HepG2 (cell line): Measurements from ENCODE around the gene HSCB. TPM values are rescaled to one million over a fixed set of nuclear protein-coding genes. Genes with fewer than 3 reads are reported as not detected.

Experiments used
- BCL6 ChIP-seq: IDR thresholded peaks from 2 replicates; pipeline ENCODE4 v1.6.1; 2016; ENCODE audit warnings: missing genetic modification reagents, missing compliant biosample characterization
- CAMTA2 ChIP-seq: sonication (generic); formaldehyde crosslinking; IDR thresholded peaks from 2 replicates; pipeline ENCODE4 v1.4.0; 2020; ENCODE audit warnings: mild to moderate bottlenecking, missing genetic modification reagents, borderline replicate concordance
- GFI1 ChIP-seq: sonication (generic); formaldehyde crosslinking; IDR thresholded peaks from 2 replicates; pipeline ENCODE4 v1.5.0; 2020; ENCODE audit warnings: missing genetic modification reagents, mild to moderate bottlenecking, borderline replicate concordance
- HNRNPL ChIP-seq: fragments of 200-400 bp; formaldehyde crosslinking; IDR thresholded peaks from 2 replicates; pipeline ENCODE4 v1.6.1; 2017; ENCODE audit warnings: mild to moderate bottlenecking, low read depth, low read length
- KDM2A ChIP-seq: sonication (generic); formaldehyde crosslinking; IDR thresholded peaks from 2 replicates; pipeline ENCODE4 v1.4.0; 2020; ENCODE audit warnings: low read depth, missing genetic modification reagents, borderline replicate concordance
- KLF16 ChIP-seq, 2 experiments: sonication (generic) in 1 of 2; formaldehyde crosslinking in 1 of 2; IDR thresholded peaks; 2 replicates each; pipeline versions ENCODE4 v1.6.1 to v1.8.0; 2016 to 2023; ENCODE audit warnings: missing genetic modification reagents in 2 of 2, missing compliant biosample characterization in 1 of 2
- NFKB2 ChIP-seq: sonication (generic); formaldehyde crosslinking; IDR thresholded peaks from 2 replicates; pipeline ENCODE4 v1.4.0; 2020; ENCODE audit warnings: missing genetic modification reagents, borderline replicate concordance
- NR2C2 ChIP-seq: sonication (generic); formaldehyde crosslinking; IDR thresholded peaks from 2 replicates; pipeline ENCODE4 v1.4.0; 2020; ENCODE audit warnings: missing genetic modification reagents, mild to moderate bottlenecking, moderate library complexity, borderline replicate concordance
- POLR2AphosphoS5 ChIP-seq: IDR thresholded peaks from 2 replicates; pipeline ENCODE4 v1.6.1; 2012; ENCODE audit warnings: low read depth, low read length
- TEAD3 ChIP-seq: optimal IDR thresholded peaks from 2 replicates; pipeline ENCODE3; 2016; ENCODE audit warnings: borderline replicate concordance
- THRA ChIP-seq: sonication (generic); formaldehyde crosslinking; IDR thresholded peaks from 2 replicates; pipeline ENCODE4 v1.4.0; 2020; ENCODE audit warnings: missing genetic modification reagents, borderline replicate concordance
- XRCC5 ChIP-seq: fragments of 200-400 bp; formaldehyde crosslinking; optimal IDR thresholded peaks from 2 replicates; pipeline ENCODE3; 2017; ENCODE audit warnings: mild to moderate bottlenecking, low read length
- ZNF496 ChIP-seq: sonication (generic); formaldehyde crosslinking; IDR thresholded peaks from 2 replicates; pipeline ENCODE4 v1.8.1; 2023; ENCODE audit warnings: mild to moderate bottlenecking, moderate library complexity, missing genetic modification reagents; ENCODE audit not compliant: insufficient replicate concordance
- ZNF510 ChIP-seq: sonication (generic); formaldehyde crosslinking; IDR thresholded peaks from 2 replicates; pipeline ENCODE4 v1.4.0; 2020; ENCODE audit warnings: low read depth, mild to moderate bottlenecking, missing genetic modification reagents
- ZNF543 ChIP-seq: sonication (generic); formaldehyde crosslinking; IDR thresholded peaks from 2 replicates; pipeline ENCODE4 v1.4.0; 2020; ENCODE audit warnings: mild to moderate bottlenecking, missing genetic modification reagents
- ZNF619 ChIP-seq: sonication (generic); formaldehyde crosslinking; IDR thresholded peaks from 2 replicates; pipeline ENCODE4 v1.4.0; 2020; ENCODE audit warnings: mild to moderate bottlenecking, missing genetic modification reagents
- polyA plus RNA-seq, 8 experiments: library from polyadenylated mRNA; depleted of rRNA in 3 of 8; stranded (reverse) in 7 of 8; unstranded in 1 of 8; fragments of >200 nt; fragmentation: Illumina TruSeq in 4 of 8; extraction: Trizol in 4 of 8; gene quantifications; 2 replicates each; pipeline versions ENCODE4 v1.2.1 to v1.2.3, GENCODE V29; 2011 to 2016; ENCODE audit warnings: low read depth in 4 of 8, missing spikeins in 1 of 8, mixed read lengths in 1 of 8; ENCODE audit not compliant: insufficient read depth in 1 of 8
- total RNA-seq, 5 experiments: library from RNA; depleted of rRNA; stranded (reverse); fragments of >200 nt; fragmentation: Illumina TruSeq; extraction: Trizol; gene quantifications; 2 replicates each; pipeline ENCODE4 v1.2.3, GENCODE V29; 2016; ENCODE audit warnings: low read depth in 1 of 5
- TF ChIP-seq, protein P1 (sequence below), 2 experiments: IDR thresholded peaks; 2 replicates each; pipeline ENCODE4 v1.6.1; 2011 to 2012; ENCODE audit warnings: low read length in 2 of 2, borderline replicate concordance in 1 of 2, low read depth in 1 of 2, mild to moderate bottlenecking in 1 of 2, moderate library complexity in 1 of 2
- TF ChIP-seq, protein P2 (sequence below): sonication (generic); formaldehyde crosslinking; conservative IDR thresholded peaks from 2 replicates; pipeline ENCODE4 v1.4.0; 2020; ENCODE audit warnings: mild to moderate bottlenecking, missing genetic modification reagents, moderate library complexity
- TF ChIP-seq, protein P3 (sequence below): sonication (generic); formaldehyde crosslinking; IDR thresholded peaks from 2 replicates; pipeline ENCODE4 v1.5.1; 2020; ENCODE audit warnings: missing genetic modification reagents, mild to moderate bottlenecking, borderline replicate concordance

The HSCB gene
- total and polyA plus RNA-seq, 2 of the 13 experiments (the other 11 are each of a cell fraction or from before 2014, with no cell fraction given): 15.4 to 20.9 TPM

DNA sequence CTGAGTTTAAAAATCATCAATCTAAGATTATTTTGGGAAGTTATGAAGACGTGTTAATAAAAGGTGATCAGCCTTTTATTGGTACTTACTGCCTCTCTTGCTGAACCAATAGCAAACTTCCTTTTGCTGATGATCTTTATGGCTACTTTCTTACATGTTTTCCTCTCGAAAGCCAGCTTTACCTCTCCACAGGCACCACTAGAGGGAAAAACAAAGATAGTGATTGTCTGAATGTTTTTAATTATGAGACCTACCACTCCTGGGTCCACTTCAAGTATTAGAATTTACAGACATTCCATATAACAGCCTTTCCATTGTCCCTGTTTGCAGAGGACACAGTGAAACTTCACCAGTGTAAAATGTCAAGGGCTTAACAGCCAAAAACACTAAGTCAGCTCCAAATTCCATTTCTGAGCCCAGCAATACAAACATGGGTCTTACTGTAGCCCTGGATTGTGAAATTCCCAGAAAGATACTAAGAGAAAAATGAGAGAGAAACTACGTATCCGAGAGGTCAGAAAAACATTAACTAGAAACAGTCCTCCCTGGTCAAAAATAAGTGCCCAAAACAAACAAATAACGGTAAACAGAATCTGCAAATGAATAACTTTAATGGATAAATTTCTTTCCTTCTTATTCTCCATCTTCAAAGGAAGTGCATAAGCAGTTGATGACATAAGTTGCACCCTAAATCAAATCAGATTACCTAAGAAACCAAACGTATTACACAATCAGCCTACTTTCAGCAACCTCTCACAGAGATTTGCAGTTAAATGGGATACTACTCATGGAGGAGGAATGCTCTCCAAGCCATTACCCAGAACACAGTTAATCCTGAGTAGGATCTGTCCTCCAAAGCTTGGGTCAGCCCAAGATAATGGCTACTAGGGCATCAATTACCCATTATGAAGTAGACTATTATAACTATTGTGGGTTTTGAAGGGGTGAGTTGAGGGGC is 29.7 kb upstream of the HSCB start (continued):
- TF ChIP-seq THRA (CRISPR knock-in tag) (0 out of 2 replicates have a peak, but pooled peaks have one; percentile 5), TEAD3 (CRISPR knock-in tag) (peak; percentile 53), CAMTA2 (CRISPR knock-in tag) (no peak), ZNF543 (peak; percentile 32; the same call in 1 of the 2 replicates), GFI1 (CRISPR knock-in tag) (peak; percentile 82), HNRNPL (no peak), KDM2A (CRISPR knock-in tag) (no peak), ZNF510 (CRISPR knock-in tag) (no peak), POLR2AphosphoS5 (no peak), NR2C2 (CRISPR knock-in tag) (peak; percentile 46; the same call in 1 of the 2 replicates), NFKB2 (CRISPR knock-in tag) (no peak), BCL6 (peak; percentile 34), ZNF496 (CRISPR knock-in tag) (no peak), ZNF619 (CRISPR knock-in tag) (no peak), XRCC5 (no peak), KLF16 (CRISPR knock-in tag; IDR thresholded peaks at IDR 0.05) (no peak; a peak in 1 of 4 replicates)
- TF ChIP-seq, protein P1, sequence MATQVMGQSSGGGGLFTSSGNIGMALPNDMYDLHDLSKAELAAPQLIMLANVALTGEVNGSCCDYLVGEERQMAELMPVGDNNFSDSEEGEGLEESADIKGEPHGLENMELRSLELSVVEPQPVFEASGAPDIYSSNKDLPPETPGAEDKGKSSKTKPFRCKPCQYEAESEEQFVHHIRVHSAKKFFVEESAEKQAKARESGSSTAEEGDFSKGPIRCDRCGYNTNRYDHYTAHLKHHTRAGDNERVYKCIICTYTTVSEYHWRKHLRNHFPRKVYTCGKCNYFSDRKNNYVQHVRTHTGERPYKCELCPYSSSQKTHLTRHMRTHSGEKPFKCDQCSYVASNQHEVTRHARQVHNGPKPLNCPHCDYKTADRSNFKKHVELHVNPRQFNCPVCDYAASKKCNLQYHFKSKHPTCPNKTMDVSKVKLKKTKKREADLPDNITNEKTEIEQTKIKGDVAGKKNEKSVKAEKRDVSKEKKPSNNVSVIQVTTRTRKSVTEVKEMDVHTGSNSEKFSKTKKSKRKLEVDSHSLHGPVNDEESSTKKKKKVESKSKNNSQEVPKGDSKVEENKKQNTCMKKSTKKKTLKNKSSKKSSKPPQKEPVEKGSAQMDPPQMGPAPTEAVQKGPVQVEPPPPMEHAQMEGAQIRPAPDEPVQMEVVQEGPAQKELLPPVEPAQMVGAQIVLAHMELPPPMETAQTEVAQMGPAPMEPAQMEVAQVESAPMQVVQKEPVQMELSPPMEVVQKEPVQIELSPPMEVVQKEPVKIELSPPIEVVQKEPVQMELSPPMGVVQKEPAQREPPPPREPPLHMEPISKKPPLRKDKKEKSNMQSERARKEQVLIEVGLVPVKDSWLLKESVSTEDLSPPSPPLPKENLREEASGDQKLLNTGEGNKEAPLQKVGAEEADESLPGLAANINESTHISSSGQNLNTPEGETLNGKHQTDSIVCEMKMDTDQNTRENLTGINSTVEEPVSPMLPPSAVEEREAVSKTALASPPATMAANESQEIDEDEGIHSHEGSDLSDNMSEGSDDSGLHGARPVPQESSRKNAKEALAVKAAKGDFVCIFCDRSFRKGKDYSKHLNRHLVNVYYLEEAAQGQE (IDR thresholded peaks at IDR 0.05; ENCODE audit: borderline replicate concordance in 1 of 2, low read depth in 1 of 2, low read length in 2 of 2): no peak
- TF ChIP-seq, protein P2, sequence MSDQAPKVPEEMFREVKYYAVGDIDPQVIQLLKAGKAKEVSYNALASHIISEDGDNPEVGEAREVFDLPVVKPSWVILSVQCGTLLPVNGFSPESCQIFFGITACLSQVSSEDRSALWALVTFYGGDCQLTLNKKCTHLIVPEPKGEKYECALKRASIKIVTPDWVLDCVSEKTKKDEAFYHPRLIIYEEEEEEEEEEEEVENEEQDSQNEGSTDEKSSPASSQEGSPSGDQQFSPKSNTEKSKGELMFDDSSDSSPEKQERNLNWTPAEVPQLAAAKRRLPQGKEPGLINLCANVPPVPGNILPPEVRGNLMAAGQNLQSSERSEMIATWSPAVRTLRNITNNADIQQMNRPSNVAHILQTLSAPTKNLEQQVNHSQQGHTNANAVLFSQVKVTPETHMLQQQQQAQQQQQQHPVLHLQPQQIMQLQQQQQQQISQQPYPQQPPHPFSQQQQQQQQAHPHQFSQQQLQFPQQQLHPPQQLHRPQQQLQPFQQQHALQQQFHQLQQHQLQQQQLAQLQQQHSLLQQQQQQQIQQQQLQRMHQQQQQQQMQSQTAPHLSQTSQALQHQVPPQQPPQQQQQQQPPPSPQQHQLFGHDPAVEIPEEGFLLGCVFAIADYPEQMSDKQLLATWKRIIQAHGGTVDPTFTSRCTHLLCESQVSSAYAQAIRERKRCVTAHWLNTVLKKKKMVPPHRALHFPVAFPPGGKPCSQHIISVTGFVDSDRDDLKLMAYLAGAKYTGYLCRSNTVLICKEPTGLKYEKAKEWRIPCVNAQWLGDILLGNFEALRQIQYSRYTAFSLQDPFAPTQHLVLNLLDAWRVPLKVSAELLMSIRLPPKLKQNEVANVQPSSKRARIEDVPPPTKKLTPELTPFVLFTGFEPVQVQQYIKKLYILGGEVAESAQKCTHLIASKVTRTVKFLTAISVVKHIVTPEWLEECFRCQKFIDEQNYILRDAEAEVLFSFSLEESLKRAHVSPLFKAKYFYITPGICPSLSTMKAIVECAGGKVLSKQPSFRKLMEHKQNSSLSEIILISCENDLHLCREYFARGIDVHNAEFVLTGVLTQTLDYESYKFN (CRISPR knock-in tag): peak; percentile 83
- TF ChIP-seq, protein P3, sequence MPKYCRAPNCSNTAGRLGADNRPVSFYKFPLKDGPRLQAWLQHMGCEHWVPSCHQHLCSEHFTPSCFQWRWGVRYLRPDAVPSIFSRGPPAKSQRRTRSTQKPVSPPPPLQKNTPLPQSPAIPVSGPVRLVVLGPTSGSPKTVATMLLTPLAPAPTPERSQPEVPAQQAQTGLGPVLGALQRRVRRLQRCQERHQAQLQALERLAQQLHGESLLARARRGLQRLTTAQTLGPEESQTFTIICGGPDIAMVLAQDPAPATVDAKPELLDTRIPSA (CRISPR knock-in tag): no peak
